ENCODE results near the gene TBXAS1.

DNA sequence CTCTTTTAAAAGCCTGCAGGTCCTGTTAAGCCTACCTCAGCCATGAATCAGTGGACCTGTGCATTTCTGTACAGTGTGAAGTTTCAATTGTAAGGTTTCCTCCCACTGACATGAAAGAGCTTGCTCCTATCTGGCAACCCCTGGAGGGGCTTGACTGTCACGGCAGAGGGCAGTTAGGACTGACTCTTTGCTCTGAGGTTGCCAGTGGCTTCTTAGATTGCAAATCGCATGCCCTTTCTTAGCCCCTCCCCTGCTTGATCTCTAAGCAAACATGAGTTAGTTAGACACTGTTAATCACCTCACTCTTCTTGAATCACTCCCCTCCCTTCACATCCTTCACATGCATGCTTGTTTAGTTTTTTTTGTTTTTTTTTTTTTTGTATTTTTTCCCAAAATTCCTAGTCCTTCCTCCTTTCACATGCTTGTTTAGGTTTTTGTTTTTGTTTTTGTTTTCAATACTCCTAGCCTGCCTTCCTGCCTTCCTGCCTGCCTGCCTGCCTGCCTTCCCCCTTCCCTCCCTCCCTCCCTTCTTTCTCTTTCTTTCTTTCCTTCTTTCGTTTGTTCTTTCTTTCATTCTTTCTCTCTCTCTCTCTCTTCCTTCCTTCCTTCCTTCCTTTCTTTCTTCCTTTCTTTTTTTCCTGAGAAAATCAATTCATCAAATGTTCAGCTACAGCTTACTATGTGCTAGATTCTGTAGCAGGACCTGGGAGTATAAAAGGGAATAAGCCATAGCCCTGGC, 45.2 kb upstream of the TBXAS1 start:
- TF ChIP-seq CTCF (conservative IDR thresholded peaks at IDR 0.05; ENCODE audit: low read length) = no peak
- no peak for TF ChIP-seq EZH2phosphoT487 (IDR thresholded peaks at IDR 0.05; ENCODE audit: borderline replicate concordance, low read depth, low read length)
